ENCODE measurements around the gene MPPE1. TPM values are rescaled to one million over a fixed set of nuclear protein-coding genes. Genes with fewer than 3 reads are reported as not detected.

The MPPE1 gene
- total RNA-seq, 4 donors from 2014 or later: 13.6 to 40.9 (median 29.5) TPM

DNA sequence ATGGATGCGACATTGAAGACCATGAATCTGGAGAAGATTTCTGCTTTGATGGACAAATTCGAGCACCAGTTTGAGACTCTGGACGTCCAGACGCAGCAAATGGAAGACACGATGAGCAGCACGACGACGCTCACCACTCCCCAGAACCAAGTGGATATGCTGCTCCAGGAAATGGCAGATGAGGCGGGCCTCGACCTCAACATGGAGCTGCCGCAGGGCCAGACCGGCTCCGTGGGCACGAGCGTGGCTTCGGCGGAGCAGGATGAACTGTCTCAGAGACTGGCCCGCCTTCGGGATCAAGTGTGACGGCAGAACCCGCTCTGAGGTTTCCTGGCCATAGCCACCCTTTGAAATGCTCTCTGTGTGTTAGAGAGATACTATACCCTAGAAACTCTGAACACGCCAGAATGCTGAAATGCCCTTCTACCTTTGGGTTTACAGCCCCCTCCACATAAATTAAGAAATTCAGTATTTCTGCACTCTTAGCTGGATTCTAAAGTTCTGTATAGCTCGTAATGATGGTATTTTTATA lies 56.2 kb downstream of the MPPE1 start:
- no peaks in the 10 kb centered on the region for H3K4me1 ChIP-seq
- DNase-seq: peak in 1 of 2 donors; percentile 19

DNA sequence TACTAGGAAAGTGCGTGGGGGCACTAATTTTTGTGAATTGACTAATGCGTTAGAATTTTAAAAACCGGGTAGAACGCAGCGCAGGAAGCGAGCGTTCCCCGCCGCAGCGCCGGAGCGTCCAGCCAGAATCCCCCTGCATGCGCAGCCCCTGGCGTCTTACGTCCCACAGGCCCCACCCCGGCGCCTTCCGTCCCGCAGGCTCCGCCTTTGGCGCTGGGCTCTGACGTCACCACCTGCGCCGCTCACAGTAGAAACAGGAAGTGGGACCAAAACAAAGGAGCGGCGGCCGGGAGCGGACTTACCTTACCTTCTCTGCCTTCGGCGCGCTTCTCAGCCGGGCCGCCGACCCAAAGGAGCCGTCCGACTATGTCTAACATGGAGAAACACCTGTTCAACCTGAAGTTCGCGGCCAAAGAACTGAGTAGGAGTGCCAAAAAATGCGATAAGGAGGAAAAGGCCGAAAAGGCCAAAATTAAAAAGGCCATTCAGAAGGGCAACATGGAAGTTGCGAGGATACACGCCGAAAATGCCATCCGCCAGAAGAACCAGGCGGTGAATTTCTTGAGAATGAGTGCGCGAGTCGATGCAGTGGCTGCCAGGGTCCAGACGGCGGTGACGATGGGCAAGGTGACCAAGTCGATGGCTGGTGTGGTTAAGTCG lies 56.8 kb downstream of the MPPE1 start, which contains the start of gene CHMP1B:
Gene CHMP1B (plus strand): TSS at position 268 of the 660 bp plus-strand sequence. CDS start 99 bp downstream, at position 367.
- intact Hi-C loops (cut with DNase I; ENCODE audit: low total_unique reads): no loop called here
- Histone ChIP-seq H3K27me3 (no peaks in the 10 kb centered on the region), H3K4me3 (peak within 1 kb of the TSS; percentile 90 to 99), H3K4me1 (no peaks in the 10 kb centered on the region), H3K9me3 (no peaks in the 10 kb centered on the region), H3K27ac (peak within 1 kb of the TSS; percentile 88 to 90), H3K36me3 (no peaks in the 10 kb centered on the region)
- TF ChIP-seq POLR2A (IDR thresholded peaks at IDR 0.05): peak; percentile 95 to 96
- TF ChIP-seq, protein P1, sequence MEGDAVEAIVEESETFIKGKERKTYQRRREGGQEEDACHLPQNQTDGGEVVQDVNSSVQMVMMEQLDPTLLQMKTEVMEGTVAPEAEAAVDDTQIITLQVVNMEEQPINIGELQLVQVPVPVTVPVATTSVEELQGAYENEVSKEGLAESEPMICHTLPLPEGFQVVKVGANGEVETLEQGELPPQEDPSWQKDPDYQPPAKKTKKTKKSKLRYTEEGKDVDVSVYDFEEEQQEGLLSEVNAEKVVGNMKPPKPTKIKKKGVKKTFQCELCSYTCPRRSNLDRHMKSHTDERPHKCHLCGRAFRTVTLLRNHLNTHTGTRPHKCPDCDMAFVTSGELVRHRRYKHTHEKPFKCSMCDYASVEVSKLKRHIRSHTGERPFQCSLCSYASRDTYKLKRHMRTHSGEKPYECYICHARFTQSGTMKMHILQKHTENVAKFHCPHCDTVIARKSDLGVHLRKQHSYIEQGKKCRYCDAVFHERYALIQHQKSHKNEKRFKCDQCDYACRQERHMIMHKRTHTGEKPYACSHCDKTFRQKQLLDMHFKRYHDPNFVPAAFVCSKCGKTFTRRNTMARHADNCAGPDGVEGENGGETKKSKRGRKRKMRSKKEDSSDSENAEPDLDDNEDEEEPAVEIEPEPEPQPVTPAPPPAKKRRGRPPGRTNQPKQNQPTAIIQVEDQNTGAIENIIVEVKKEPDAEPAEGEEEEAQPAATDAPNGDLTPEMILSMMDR (IDR thresholded peaks at IDR 0.05): peak in 1 of 4 experiments; percentile 27
- DNase-seq: peak; percentile 98

More for the DNA sequence above, 56.2 kb downstream of the MPPE1 start:
- Histone ChIP-seq H3K4me3 (peak overlapping the region; percentile 90 to 99), H3K36me3 (no peaks in the 10 kb centered on the region), H3K9me3 (no peaks in the 10 kb centered on the region), H3K27ac (peak overlapping the region; percentile 88 to 90), H3K27me3 (no peaks in the 10 kb centered on the region)
- intact Hi-C loops (cut with DNase I; ENCODE audit: low total_unique reads): no loop called here
- TF ChIP-seq, protein P1 (IDR thresholded peaks at IDR 0.05): no peak

DNA sequence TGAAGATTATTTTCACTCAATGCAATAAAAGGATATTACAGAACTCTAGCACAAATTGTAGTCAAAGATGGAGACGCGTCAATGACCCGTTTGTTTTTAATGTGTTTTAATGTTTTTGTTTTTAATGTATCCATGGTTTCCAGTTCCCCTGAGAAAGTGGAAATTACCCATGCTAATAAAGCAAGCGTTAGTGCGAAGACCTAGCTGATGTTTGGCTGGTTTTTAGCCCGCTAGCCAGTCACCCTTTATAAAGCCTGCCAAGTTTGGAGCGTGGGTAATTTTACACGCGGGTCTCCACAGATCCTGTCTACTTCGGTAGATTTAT lies 57.3 kb downstream of the MPPE1 start:
- intact Hi-C loops (cut with DNase I; ENCODE audit: low total_unique reads): no loop called here
- H3K4me3 ChIP-seq: peak overlapping the region; percentile 90 to 99
- H3K4me1 ChIP-seq: no peaks in the 10 kb centered on the region
- TF ChIP-seq POLR2A (IDR thresholded peaks at IDR 0.05): no peak
- TF ChIP-seq, protein P1 (IDR thresholded peaks at IDR 0.05): no peak
- no peaks in the 10 kb centered on the region for H3K36me3 ChIP-seq
- H3K27me3 ChIP-seq: no peaks in the 10 kb centered on the region
- peak overlapping the region; percentile 88 to 90 for H3K27ac ChIP-seq
- no peak for DNase-seq
- H3K9me3 ChIP-seq: no peaks in the 10 kb centered on the region

DNA sequence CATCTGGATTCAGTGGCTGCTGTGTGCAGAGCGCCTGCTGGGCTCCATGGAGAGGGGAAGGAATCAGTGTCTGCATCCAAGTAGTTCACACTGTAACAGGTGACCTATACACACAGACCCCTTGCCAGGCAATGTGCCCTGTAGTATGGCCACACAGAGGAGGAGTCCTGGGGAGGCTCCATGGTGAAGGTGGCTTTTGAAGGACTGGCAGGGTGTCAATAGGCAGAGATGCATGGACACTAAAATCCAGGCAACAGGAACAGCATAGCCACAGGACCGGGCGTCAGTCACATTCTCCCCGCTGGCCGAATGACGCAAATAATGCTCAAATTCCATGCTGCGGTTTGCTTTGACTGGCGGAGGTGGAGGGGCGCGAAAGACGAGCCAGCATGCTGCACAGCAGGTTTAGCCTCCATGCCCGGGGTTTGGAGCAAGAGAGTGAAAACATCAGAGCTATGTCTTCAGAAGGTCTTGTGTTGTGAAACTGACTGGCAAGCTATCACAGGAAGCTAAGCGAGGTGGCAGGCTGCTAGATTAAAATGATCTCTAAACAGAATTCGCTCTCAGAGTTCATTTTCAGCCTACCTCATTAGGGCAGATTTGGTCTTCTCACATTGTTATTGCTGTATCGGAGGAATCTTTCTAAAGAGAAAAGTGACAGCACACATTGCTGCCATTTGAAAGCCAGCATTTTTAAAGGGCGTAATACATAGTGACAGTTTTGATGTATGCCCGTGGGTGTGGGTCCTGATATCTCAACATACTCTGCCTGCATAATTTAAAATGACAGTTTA lies 58.1 kb downstream of the MPPE1 start:
- H3K4me3 ChIP-seq: peak overlapping the region; percentile 90 to 99

More for the DNA sequence above, 58.1 kb downstream of the MPPE1 start:
- TF ChIP-seq, protein P1 (IDR thresholded peaks at IDR 0.05): no peak
- no peak for TF ChIP-seq POLR2A (IDR thresholded peaks at IDR 0.05)
- peak; percentile 44 to 54 for DNase-seq
- H3K27me3 ChIP-seq: no peaks in the 10 kb centered on the region
- intact Hi-C loops (cut with DNase I; ENCODE audit: low total_unique reads): no loop called here
- no peaks in the 10 kb centered on the region for H3K4me1 ChIP-seq
- H3K9me3 ChIP-seq: no peaks in the 10 kb centered on the region
- peak overlapping the region; percentile 88 to 90 for H3K27ac ChIP-seq
- no peaks in the 10 kb centered on the region for H3K36me3 ChIP-seq

Measured in uterus (tissue), 4 donors.